GM12801 (cell line): Measurements from ENCODE around the gene YWHAE.

Experiments used
- TF ChIP-seq, protein P1 (sequence below): IDR thresholded peaks from one replicate; pipeline ENCODE4 v1.5.1; 2011; ENCODE audit warnings: control low read depth; ENCODE audit not compliant: insufficient read length; ENCODE audit errors: extremely low read depth

Gene YWHAE

DNA sequence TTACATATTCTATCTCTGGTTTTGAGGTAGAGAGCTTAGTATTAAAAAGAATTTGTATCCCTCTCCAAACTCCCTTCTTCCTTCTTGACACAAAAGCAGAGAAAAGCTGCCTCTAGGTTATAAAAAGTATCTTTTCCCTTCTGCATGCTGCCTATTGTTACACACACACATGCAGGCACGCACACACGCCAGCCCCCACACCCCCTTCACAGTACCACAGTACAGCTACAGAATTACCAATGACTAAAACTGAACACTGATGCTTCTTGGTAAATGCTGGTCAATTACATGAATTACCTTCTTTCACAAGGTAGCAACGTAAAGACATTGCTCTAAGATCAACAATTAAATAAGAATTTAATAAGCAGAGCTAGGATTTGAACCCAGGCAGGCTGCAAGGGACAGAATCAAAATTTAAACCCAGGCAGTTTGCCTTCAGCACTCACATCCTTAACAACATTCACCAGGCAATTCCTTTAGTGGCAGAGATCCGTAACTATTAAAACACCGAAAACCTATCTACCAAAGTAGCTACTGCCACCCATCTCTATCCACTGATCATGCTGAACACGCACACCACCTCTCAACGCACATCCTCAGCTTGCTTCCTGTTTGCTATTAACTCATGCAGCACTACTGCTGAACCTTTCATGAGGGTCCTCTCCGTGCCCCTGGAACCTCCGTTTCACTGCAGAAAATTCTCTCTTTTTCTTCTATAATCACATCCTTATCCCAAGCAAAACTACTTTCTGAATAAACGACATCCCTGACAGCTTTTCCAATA, 37.8 kb downstream of the YWHAE start:
- TF ChIP-seq, protein P1, sequence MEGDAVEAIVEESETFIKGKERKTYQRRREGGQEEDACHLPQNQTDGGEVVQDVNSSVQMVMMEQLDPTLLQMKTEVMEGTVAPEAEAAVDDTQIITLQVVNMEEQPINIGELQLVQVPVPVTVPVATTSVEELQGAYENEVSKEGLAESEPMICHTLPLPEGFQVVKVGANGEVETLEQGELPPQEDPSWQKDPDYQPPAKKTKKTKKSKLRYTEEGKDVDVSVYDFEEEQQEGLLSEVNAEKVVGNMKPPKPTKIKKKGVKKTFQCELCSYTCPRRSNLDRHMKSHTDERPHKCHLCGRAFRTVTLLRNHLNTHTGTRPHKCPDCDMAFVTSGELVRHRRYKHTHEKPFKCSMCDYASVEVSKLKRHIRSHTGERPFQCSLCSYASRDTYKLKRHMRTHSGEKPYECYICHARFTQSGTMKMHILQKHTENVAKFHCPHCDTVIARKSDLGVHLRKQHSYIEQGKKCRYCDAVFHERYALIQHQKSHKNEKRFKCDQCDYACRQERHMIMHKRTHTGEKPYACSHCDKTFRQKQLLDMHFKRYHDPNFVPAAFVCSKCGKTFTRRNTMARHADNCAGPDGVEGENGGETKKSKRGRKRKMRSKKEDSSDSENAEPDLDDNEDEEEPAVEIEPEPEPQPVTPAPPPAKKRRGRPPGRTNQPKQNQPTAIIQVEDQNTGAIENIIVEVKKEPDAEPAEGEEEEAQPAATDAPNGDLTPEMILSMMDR = no peak

DNA sequence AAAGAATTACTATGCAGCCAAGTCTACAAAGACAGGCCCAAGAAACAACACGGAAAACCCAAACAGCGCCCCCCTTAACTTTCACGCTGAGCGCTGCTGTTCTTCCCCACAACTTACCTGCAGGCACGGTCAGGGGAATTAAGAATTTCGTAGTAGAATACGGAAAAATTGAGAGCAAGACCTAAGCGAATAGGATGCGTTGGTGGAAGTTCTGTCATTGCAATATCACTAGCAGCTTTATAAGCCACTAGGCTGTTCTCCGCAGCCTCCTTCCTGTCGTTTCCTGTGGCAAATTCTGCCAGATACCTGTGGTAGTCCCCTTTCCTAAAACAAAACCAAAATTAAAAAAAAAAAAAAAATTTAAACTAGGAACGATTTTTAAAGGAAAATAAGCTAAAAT, 39.0 kb downstream of the YWHAE start:
- TF ChIP-seq, protein P1 = no peak

DNA sequence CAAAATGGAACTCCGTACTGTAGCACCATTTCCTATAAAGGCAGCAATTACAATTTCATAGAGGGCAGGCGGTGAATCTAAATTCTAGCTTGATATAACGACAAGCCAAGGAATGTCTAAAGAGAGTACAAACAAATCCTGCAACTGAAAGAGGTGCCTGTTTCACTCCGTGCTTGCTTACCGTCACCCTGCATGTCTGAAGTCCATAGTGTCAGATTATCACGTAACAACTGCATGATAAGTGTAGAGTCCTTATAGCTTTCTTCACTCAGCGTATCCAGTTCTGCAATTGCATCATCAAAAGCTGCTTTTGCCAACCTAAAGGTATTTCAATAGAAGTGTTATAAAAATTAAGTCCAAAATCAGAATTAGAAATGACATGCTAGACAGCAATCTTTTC, 46.0 kb downstream of the YWHAE start:
- TF ChIP-seq, protein P1 = no peak

DNA sequence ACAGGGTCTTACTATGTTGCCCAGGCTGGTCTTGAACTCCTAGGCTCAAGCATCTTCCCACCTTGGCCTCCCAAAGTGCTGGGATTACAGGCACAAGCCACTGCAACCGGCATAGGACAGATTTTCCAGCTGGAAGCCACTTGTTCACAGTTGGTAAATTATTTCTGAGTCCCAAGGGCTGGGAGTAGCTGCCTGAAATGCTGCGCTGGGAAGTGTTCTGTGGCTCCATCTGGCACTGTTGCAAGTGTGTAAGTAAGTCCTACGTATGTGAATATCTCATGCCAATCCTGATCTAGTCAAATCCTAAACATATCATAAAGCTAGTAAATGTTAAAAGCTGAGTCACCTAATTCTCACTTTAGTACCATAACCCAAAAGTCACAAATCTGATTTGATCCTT, 48.1 kb downstream of the YWHAE start:
- TF ChIP-seq, protein P1 = no peak

DNA sequence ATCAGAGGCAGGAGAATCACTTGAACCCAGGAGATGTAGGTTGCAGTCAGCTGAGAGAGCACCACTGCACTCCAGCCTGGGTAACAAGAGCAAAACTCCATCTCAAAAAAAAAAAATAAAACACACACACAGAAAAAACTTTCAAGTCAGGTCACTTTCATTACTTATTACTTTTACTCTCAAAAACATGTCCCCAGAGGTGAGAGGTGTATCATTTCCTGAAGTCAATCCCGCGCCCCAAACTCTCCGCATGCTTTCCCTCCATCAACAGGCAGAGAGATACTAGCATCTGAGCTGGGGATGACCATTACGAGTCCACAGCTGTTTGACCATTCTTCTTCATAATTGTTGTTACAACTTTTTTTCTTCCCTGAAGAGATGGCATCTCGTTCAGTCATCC, 48.7 kb downstream of the YWHAE start:
- TF ChIP-seq, protein P1 = no peak

DNA sequence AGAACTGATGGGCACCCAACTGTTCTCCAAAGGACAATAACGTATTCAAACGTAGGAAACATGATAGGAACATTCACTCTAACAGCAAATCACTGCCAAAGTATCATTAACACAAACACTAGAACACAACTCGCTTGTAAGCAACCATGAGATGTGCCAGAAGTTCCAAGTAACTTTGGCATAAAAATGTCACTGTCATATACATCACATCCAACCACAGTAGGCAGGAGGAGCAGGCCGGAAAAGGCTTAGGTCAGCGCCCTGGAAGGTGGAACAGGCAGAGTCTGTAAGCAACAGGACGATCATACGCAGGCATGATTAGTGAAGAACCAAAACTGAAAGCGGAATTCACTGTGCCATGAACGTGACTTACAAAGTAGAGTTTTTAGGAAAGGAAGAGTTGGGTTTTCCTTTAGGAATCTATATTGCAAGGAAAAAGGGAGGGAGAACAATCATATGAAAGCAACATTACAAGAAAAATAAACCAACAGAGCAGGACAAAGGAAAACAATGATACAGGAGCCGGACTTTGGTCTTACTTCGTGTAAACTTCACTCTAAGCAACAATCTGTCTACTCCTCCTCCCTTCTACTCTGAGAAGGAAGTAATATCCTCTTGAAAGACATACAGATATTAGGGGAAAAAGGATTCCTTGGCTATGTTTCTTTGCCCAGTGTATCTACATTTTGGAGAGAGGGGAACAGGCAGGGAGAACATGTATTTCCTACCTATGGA, 52.3 kb downstream of the YWHAE start:
- TF ChIP-seq, protein P1 = no peak

DNA sequence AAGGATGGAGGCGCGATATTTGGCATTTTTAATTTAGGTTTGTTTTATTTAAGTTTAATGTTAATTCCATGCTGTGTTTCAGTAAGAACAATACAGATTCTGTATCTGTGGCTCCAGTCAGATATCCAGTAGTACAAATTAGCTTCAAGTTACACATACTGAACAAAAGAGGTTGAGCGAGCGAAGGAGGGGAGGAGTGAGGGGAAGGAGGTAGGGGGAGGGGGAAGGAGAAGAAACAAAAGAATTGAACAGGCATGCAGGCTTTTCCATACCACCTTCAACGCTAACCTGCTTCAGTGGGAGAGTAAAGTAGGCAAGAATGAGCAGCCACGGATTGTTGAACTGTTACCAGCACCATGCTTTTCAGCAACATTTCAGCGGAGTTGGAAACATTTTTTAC, 55.5 kb downstream of the YWHAE start:
- TF ChIP-seq, protein P1 = no peak
